Keratinocyte (primary cell): ENCODE results near the gene AHRR. TPM values are rescaled to one million over a fixed set of nuclear protein-coding genes. Genes with fewer than 3 reads are reported as not detected.

Experiments used
- DNase-seq: peaks from one replicate; pipeline ENCODE4 v3.0.0-alpha.2; 2011; ENCODE audit warnings: low read depth, missing footprints, low spot score
- FAIRE-seq: peaks from 2 replicates; lab custom pipeline; 2011; peaks lifted over from hg19 to GRCh38; lab: Jason Lieb, UNC
- H2AFZ ChIP-seq: 2 replicates; pipeline ENCODE4 v1.6.0; 2012; ENCODE audit warnings: low read length, control low read depth, inconsistent platforms; ENCODE audit not compliant: control insufficient read depth
- H3K27ac ChIP-seq: 2 replicates; pipeline ENCODE4 v1.5.1; 2011; ENCODE audit warnings: low read length; ENCODE audit not compliant: control insufficient read depth, insufficient read depth
- H3K27me3 ChIP-seq: 3 replicates; pipeline ENCODE4 v1.6.0; 2011; ENCODE audit warnings: low read length; ENCODE audit not compliant: control insufficient read depth, insufficient read depth; ENCODE audit errors: extremely low read depth
- H3K36me3 ChIP-seq, 2 experiments: 2 replicates in 1 of 2; 3 replicates in 1 of 2; pipeline ENCODE4 v1.5.1; 2011; ENCODE audit warnings: low read length in 2 of 2, mild to moderate bottlenecking in 1 of 2; ENCODE audit not compliant: control insufficient read depth in 2 of 2, insufficient read depth in 2 of 2; ENCODE audit errors: extremely low read depth in 1 of 2
- H3K4me1 ChIP-seq: 3 replicates; pipeline ENCODE4 v1.5.1; 2011; ENCODE audit warnings: low read length; ENCODE audit not compliant: control insufficient read depth, insufficient read depth; ENCODE audit errors: extremely low read depth
- H3K4me2 ChIP-seq: 3 replicates; pipeline ENCODE4 v1.6.0; 2011; ENCODE audit warnings: low read depth, low read length; ENCODE audit not compliant: control insufficient read depth, insufficient read depth; ENCODE audit errors: extremely low read depth
- H3K4me3 ChIP-seq, 3 experiments: fragments of 200-600 bp in 1 of 3; sonication (generic) in 1 of 3; 2 replicates in 2 of 3; 3 replicates in 1 of 3; pipeline ENCODE4 v1.5.1; 2011 to 2016; ENCODE audit warnings: low read length in 3 of 3, mild to moderate bottlenecking in 3 of 3, control low read depth in 2 of 3, inconsistent platforms in 1 of 3, low read depth in 1 of 3, mixed read lengths in 1 of 3, mixed run types in 1 of 3, moderate library complexity in 1 of 3; ENCODE audit not compliant: control insufficient read depth in 2 of 3, insufficient read depth in 2 of 3; ENCODE audit errors: extremely low read depth in 1 of 3
- H3K79me2 ChIP-seq: 2 replicates; pipeline ENCODE4 v1.6.0; 2012; ENCODE audit warnings: low read length; ENCODE audit not compliant: control insufficient read depth, insufficient read depth
- H3K9ac ChIP-seq: 3 replicates; pipeline ENCODE4 v1.6.0; 2011; ENCODE audit warnings: low read length; ENCODE audit not compliant: control insufficient read depth, insufficient read depth; ENCODE audit errors: extremely low read depth
- H3K9me1 ChIP-seq: 3 replicates; pipeline ENCODE4 v1.6.0; 2011; ENCODE audit warnings: low read length; ENCODE audit not compliant: control insufficient read depth, insufficient read depth; ENCODE audit errors: extremely low read depth
- H3K9me3 ChIP-seq: 2 replicates; pipeline ENCODE4 v1.5.1; 2012; ENCODE audit warnings: low read depth, low read length; ENCODE audit not compliant: control insufficient read depth
- H4K20me1 ChIP-seq: 3 replicates; pipeline ENCODE4 v1.6.0; 2011; ENCODE audit warnings: low read length; ENCODE audit not compliant: control insufficient read depth, insufficient read depth; ENCODE audit errors: extremely low read depth
- EZH2 ChIP-seq: IDR thresholded peaks from one replicate; pipeline ENCODE4 v1.6.1; 2012; ENCODE audit warnings: inconsistent platforms, mild to moderate bottlenecking, low read length, moderate library complexity
- dilution Hi-C: fragments of 300-500 bp; cut with MboI; formaldehyde crosslinking; loops from one replicate; pipeline ENCODE4 v1.7.0; 2020; ENCODE audit warnings: low sequenced_read_pairs; ENCODE audit not compliant: extremely low pct_ligation_motif_present
- polyA plus RNA-seq, 5 experiments: library from polyadenylated mRNA; depleted of rRNA in 3 of 5; stranded (reverse) in 3 of 5; stranded (forward) in 1 of 5; unstranded in 1 of 5; fragments of >200 nt; gene quantifications; 1 replicate in 1 of 5; 2 replicates in 3 of 5; 3 replicates in 1 of 5; pipeline versions ENCODE4 v1.2.1 to v1.2.3, GENCODE V29; 2011 to 2012; ENCODE audit warnings: missing spikeins in 2 of 5, low read depth in 1 of 5, low replicate concordance in 1 of 5
- TF ChIP-seq, protein P1 (sequence below), 3 experiments: IDR thresholded peaks in 1 of 3; conservative IDR thresholded peaks in 1 of 3; optimal IDR thresholded peaks in 1 of 3; 2 replicates in 2 of 3; 3 replicates in 1 of 3; pipeline versions ENCODE3 to v1.5.1; 2011; ENCODE audit warnings: low read length in 3 of 3, mild to moderate bottlenecking in 3 of 3, moderate library complexity in 2 of 3, control low read depth in 1 of 3, inconsistent platforms in 1 of 3; ENCODE audit not compliant: insufficient read depth in 2 of 3; ENCODE audit errors: extremely low read depth in 1 of 3

Gene AHRR
- polyA plus RNA-seq, 1 donor (not counting 4 experiments of a cell fraction or from before 2014, with no cell fraction given) = 0.24 TPM

- H4K20me1 ChIP-seq = no peaks in the 10 kb centered on the region
- TF ChIP-seq, protein P1, sequence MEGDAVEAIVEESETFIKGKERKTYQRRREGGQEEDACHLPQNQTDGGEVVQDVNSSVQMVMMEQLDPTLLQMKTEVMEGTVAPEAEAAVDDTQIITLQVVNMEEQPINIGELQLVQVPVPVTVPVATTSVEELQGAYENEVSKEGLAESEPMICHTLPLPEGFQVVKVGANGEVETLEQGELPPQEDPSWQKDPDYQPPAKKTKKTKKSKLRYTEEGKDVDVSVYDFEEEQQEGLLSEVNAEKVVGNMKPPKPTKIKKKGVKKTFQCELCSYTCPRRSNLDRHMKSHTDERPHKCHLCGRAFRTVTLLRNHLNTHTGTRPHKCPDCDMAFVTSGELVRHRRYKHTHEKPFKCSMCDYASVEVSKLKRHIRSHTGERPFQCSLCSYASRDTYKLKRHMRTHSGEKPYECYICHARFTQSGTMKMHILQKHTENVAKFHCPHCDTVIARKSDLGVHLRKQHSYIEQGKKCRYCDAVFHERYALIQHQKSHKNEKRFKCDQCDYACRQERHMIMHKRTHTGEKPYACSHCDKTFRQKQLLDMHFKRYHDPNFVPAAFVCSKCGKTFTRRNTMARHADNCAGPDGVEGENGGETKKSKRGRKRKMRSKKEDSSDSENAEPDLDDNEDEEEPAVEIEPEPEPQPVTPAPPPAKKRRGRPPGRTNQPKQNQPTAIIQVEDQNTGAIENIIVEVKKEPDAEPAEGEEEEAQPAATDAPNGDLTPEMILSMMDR (optimal IDR thresholded peaks at IDR 0.05 in 1 of 3, IDR thresholded peaks at IDR 0.05 in 1 of 3, conservative IDR thresholded peaks at IDR 0.05 in 1 of 3; ENCODE audit: extremely low read depth in 1 of 3, insufficient read depth in 2 of 3, low read length in 3 of 3) = no peak
- TF ChIP-seq EZH2 = no peak
- no peak overlapping the region for H3K9ac ChIP-seq
- no peaks in the 10 kb centered on the region for H3K36me3 ChIP-seq
- dilution Hi-C loops = no loop called here
- H3K79me2 ChIP-seq = no peaks in the 10 kb centered on the region
- no peak overlapping the region for H3K4me3 ChIP-seq
- peaks cover 3% of the 10 kb centered on the region for H3K4me1 ChIP-seq
- no peak overlapping the region for H2AFZ ChIP-seq
- no peaks in the 10 kb centered on the region for H3K9me3 ChIP-seq
- FAIRE-seq (no peak), DNase-seq (no peak)
- H3K9me1 ChIP-seq = no peaks in the 10 kb centered on the region
- no peaks in the 10 kb centered on the region for H3K27me3 ChIP-seq
- H3K27ac ChIP-seq = no peak overlapping the region
- H3K4me2 ChIP-seq = no peak overlapping the region
Observed at GRCh38 chr5:422323-423232, 101.1 kb downstream of the AHRR start.

- Histone ChIP-seq H2AFZ (no peak overlapping the region), H3K9me1 (no peaks in the 10 kb centered on the region), H3K79me2 (no peaks in the 10 kb centered on the region), H3K36me3 (no peaks in the 10 kb centered on the region), H3K27ac (no peak overlapping the region), H3K4me3 (no peak overlapping the region), H3K4me2 (no peak overlapping the region), H3K9ac (no peak overlapping the region), H3K9me3 (no peaks in the 10 kb centered on the region), H3K4me1 (peaks cover 3% of the 10 kb centered on the region), H4K20me1 (no peaks in the 10 kb centered on the region), H3K27me3 (no peaks in the 10 kb centered on the region)
- dilution Hi-C loops = no loop called here
- TF ChIP-seq EZH2 = no peak
- TF ChIP-seq, protein P1 (optimal IDR thresholded peaks at IDR 0.05 in 1 of 3, IDR thresholded peaks at IDR 0.05 in 1 of 3, conservative IDR thresholded peaks at IDR 0.05 in 1 of 3; ENCODE audit: extremely low read depth in 1 of 3, insufficient read depth in 2 of 3, low read length in 3 of 3) = no peak
- no peak for FAIRE-seq
- no peak for DNase-seq
Observed at GRCh38 chr5:423233-423565, 101.7 kb downstream of the AHRR start.
